Ovary (tissue), 3 donors: ENCODE results near the gene FAM53B.

Experiments used
- CTCF ChIP-seq, 3 donors: fragments of 450-650 bp in 2 of 3; fragments of 200-600 bp in 1 of 3; IDR thresholded peaks; one replicate each; pipeline versions ENCODE4 v1.5.1 to v1.8.0; 2016 to 2022; ENCODE audit warnings: antibody characterized with exemption in 3 of 3, mild to moderate bottlenecking in 1 of 3
- POLR2A ChIP-seq: fragments of 450-650 bp; IDR thresholded peaks from one replicate; pipeline ENCODE4 v1.6.1; 2017; ENCODE audit warnings: antibody characterized with exemption, mild to moderate bottlenecking, moderate library complexity
- donor health status: DM: no; HTN: no; CAD: no.

GRCh38 chr10:124724279-124725027, 19.7 kb downstream of the FAM53B start:
- TF ChIP-seq CTCF (IDR thresholded peaks at IDR 0.05) (no peak), POLR2A (no peak)
